Measurements from ENCODE around the gene DRAXIN.

The DRAXIN gene

DNA sequence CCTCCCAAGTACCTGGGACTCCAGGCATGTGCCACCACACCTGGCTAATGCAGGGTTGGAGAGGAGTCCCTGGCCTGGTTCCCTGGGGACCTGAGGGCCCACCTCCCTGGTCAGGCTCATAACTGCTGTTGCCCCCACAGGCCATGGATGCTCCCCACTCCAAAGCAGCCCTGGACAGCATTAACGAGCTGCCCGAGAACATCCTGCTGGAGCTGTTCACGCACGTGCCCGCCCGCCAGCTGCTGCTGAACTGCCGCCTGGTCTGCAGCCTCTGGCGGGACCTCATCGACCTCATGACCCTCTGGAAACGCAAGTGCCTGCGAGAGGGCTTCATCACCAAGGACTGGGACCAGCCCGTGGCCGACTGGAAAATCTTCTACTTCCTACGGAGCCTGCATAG lies 23.0 kb upstream of the DRAXIN start:
- no peak for DNase-seq
- H2AFZ ChIP-seq (ENCODE audit: low read length), result no peak overlapping the region
- H3K4me1 ChIP-seq (ENCODE audit: low read length), result no peaks in the 10 kb centered on the region
- no peaks in the 10 kb centered on the region for H3K9me3 ChIP-seq (replicated peaks; ENCODE audit: insufficient read depth, low read length)
- H3K9me2 ChIP-seq (replicated peaks; ENCODE audit: insufficient read depth, low read length), result no peaks in the 10 kb centered on the region
- H3K9ac ChIP-seq (ENCODE audit: low read length), result no peak overlapping the region
- H3K27me3 ChIP-seq (replicated peaks; ENCODE audit: insufficient read depth, low read length), result no peaks in the 10 kb centered on the region
- TF ChIP-seq, protein P1, sequence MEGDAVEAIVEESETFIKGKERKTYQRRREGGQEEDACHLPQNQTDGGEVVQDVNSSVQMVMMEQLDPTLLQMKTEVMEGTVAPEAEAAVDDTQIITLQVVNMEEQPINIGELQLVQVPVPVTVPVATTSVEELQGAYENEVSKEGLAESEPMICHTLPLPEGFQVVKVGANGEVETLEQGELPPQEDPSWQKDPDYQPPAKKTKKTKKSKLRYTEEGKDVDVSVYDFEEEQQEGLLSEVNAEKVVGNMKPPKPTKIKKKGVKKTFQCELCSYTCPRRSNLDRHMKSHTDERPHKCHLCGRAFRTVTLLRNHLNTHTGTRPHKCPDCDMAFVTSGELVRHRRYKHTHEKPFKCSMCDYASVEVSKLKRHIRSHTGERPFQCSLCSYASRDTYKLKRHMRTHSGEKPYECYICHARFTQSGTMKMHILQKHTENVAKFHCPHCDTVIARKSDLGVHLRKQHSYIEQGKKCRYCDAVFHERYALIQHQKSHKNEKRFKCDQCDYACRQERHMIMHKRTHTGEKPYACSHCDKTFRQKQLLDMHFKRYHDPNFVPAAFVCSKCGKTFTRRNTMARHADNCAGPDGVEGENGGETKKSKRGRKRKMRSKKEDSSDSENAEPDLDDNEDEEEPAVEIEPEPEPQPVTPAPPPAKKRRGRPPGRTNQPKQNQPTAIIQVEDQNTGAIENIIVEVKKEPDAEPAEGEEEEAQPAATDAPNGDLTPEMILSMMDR (IDR thresholded peaks at IDR 0.05; ENCODE audit: low read length), result no peak
- no peak overlapping the region for H3K4me2 ChIP-seq (ENCODE audit: low read depth, low read length)
- no peaks in the 10 kb centered on the region for H3K36me3 ChIP-seq (replicated peaks; ENCODE audit: insufficient read depth, low read length)
- H3K79me2 ChIP-seq (ENCODE audit: low read length), result no peaks in the 10 kb centered on the region
- no peaks in the 10 kb centered on the region for H4K20me1 ChIP-seq (ENCODE audit: insufficient read depth, low read length)
- H3K4me3 ChIP-seq (ENCODE audit: low read length), result no peak overlapping the region
- peaks cover 5% of the 10 kb centered on the region; the same call in 1 of the 2 replicates for H3F3A ChIP-seq (ENCODE audit: insufficient read depth, low read length)
- no peak overlapping the region for H3K27ac ChIP-seq (ENCODE audit: low read length)

DNA sequence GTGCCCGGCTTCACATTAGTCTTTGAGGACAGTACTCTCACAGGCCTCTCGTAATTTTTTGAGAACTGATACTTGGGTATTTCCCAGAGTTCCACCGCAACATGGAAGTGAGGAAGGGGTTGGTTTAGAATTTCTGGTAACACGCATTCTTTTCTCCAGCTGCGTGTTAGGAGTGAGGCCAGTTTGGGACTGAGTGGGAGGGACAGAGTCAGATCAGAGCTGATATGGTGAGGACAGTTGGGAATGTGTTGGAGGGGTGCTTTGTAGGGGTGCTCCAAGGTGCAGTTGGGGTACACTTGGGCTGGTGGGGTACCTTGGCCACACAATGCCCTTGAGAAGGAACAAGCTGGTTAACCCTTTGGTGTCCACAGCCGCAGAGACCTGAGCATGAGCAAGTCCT lies 20.8 kb upstream of the DRAXIN start:
- Histone ChIP-seq H3K9ac (ENCODE audit: low read length) (no peak overlapping the region), H3F3A (ENCODE audit: insufficient read depth, low read length) (no peaks in the 10 kb centered on the region), H3K4me2 (ENCODE audit: low read depth, low read length) (no peak overlapping the region), H3K27ac (ENCODE audit: low read length) (no peak overlapping the region), H3K36me3 (replicated peaks; ENCODE audit: insufficient read depth, low read length) (no peaks in the 10 kb centered on the region), H4K20me1 (ENCODE audit: insufficient read depth, low read length) (no peaks in the 10 kb centered on the region), H3K4me3 (ENCODE audit: low read length) (no peak overlapping the region), H3K9me2 (replicated peaks; ENCODE audit: insufficient read depth, low read length) (no peaks in the 10 kb centered on the region), H3K4me1 (ENCODE audit: low read length) (no peaks in the 10 kb centered on the region), H3K9me3 (replicated peaks; ENCODE audit: insufficient read depth, low read length) (no peaks in the 10 kb centered on the region), H2AFZ (ENCODE audit: low read length) (no peak overlapping the region), H3K79me2 (ENCODE audit: low read length) (no peaks in the 10 kb centered on the region), H3K27me3 (replicated peaks; ENCODE audit: insufficient read depth, low read length) (no peaks in the 10 kb centered on the region)
- TF ChIP-seq EZH2phosphoT487 (IDR thresholded peaks at IDR 0.05; ENCODE audit: low read length), result no peak
- TF ChIP-seq, protein P1 (IDR thresholded peaks at IDR 0.05; ENCODE audit: low read length), result no peak
- TF ChIP-seq EZH2 (optimal IDR thresholded peaks at IDR 0.05; ENCODE audit: low read depth, low read length), result no peak
- DNase-seq, result no peak

DNA sequence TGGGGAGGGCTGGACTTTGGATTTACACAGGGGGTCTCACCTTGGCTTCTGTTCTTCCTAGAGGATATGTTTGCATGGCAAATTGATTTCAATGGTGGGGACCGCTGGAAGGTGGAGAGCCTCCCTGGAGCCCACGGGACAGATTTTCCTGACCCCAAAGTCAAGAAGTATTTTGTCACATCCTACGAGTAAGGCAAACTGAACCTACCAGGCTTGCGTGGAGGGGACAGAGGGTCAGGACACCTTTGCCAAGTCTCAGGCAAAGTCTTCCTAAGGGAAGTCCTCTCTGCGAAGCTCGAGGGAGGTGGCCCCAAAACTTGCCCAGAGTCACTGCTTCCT lies 20.3 kb upstream of the DRAXIN start:
- no peak for TF ChIP-seq EZH2phosphoT487 (IDR thresholded peaks at IDR 0.05; ENCODE audit: low read length)
- TF ChIP-seq EZH2 (optimal IDR thresholded peaks at IDR 0.05; ENCODE audit: low read depth, low read length), result no peak
- TF ChIP-seq, protein P1 (IDR thresholded peaks at IDR 0.05; ENCODE audit: low read length), result no peak
- H3K36me3 ChIP-seq (replicated peaks; ENCODE audit: insufficient read depth, low read length), result no peaks in the 10 kb centered on the region
- H2AFZ ChIP-seq (ENCODE audit: low read length), result no peak overlapping the region
- H3K4me1 ChIP-seq (ENCODE audit: low read length), result no peaks in the 10 kb centered on the region
- no peaks in the 10 kb centered on the region for H3K9me2 ChIP-seq (replicated peaks; ENCODE audit: insufficient read depth, low read length)
- no peaks in the 10 kb centered on the region for H3K79me2 ChIP-seq (ENCODE audit: low read length)
- no peak for DNase-seq
- no peaks in the 10 kb centered on the region for H3K27me3 ChIP-seq (replicated peaks; ENCODE audit: insufficient read depth, low read length)
- no peak overlapping the region for H3K4me3 ChIP-seq (ENCODE audit: low read length)
- H3K27ac ChIP-seq (ENCODE audit: low read length), result no peak overlapping the region
- no peaks in the 10 kb centered on the region for H3F3A ChIP-seq (ENCODE audit: insufficient read depth, low read length)
- H3K4me2 ChIP-seq (ENCODE audit: low read depth, low read length), result no peak overlapping the region
- no peaks in the 10 kb centered on the region for H3K9me3 ChIP-seq (replicated peaks; ENCODE audit: insufficient read depth, low read length)
- H3K9ac ChIP-seq (ENCODE audit: low read length), result no peak overlapping the region
- H4K20me1 ChIP-seq (ENCODE audit: insufficient read depth, low read length), result no peaks in the 10 kb centered on the region

Measured in MM.1S (cell line).